22Rv1 (cell line): ENCODE measurements around the gene SPRY1.

Experiments used
- CTCF ChIP-seq: fragments of 450-650 bp; IDR thresholded peaks from 2 replicates; pipeline ENCODE4 v1.5.1; 2017; ENCODE audit warnings: mild to moderate bottlenecking
- ZFX ChIP-seq: fragments of 450-650 bp; IDR thresholded peaks from 2 replicates; pipeline ENCODE4 v1.6.1; 2017; ENCODE audit warnings: antibody characterized with exemption, borderline replicate concordance

GRCh38 chr4:123383566-123383965 lies 13.0 kb upstream of the SPRY1 start:
- TF ChIP-seq CTCF (no peak), ZFX (no peak)
